Left cardiac atrium (tissue), 4 donors: ENCODE results near the gene MAMDC4. TPM values are rescaled to one million over a fixed set of nuclear protein-coding genes. Genes with fewer than 3 reads are reported as not detected.
"Not testable (repeated sequence)": the region's sequence is repeated elsewhere in the genome, so short reads cannot be mapped to it uniquely, and the experiment has no call there.

Experiments used
- ATAC-seq, 2 donors: fragments of 200-7000 bp; cut with Tn5 transposase; one replicate each; pipeline ENCODE4 v1.9.1; 2020; ENCODE audit warnings: mild to moderate bottlenecking in 2 of 2, moderate library complexity in 2 of 2
- DNase-seq: peaks from one replicate; pipeline ENCODE4 v3.0.0-alpha.2; 2020
- intact Hi-C, 2 donors: fragments of 100-400 bp; cut with DNase I; formaldehyde crosslinking; loops; one replicate each; pipeline versions ENCODE4 v1.14.1 to v1.15.1; 2022 to 2023
- long read RNA-seq: library from polyadenylated mRNA; unstranded; transcript quantifications from one replicate; pipeline ENCODE4 v2.0.0, GENCODE V29; 2021
- total RNA-seq, 2 donors: library from RNA; stranded (reverse); fragmentation: NEBNext Ultra II Directional; extraction: Animal tissue kit (Norgen Biotek cat#: 25700); gene quantifications; one replicate each; pipeline ENCODE4 v1.2.1, GENCODE V29; 2021
- donor health status: DM: no; HTN: yes; CAD: no.
- donor health status: DM: no; HTN: yes; CAD: no; lungs with severe emphysema.
- donor health status: DM: yes; HTN: yes; CAD: no.
- donor health status: Dilated cardiomyopathy.

Gene MAMDC4
- total RNA-seq: 1 to 10 TPM; 3.7 to 8.4 TPM
- long read RNA-seq, partial matches to known transcripts: 4 of 4 reads
- long read RNA-seq, other reads (novel, unspliced or antisense): 0 of 4 reads

DNA sequence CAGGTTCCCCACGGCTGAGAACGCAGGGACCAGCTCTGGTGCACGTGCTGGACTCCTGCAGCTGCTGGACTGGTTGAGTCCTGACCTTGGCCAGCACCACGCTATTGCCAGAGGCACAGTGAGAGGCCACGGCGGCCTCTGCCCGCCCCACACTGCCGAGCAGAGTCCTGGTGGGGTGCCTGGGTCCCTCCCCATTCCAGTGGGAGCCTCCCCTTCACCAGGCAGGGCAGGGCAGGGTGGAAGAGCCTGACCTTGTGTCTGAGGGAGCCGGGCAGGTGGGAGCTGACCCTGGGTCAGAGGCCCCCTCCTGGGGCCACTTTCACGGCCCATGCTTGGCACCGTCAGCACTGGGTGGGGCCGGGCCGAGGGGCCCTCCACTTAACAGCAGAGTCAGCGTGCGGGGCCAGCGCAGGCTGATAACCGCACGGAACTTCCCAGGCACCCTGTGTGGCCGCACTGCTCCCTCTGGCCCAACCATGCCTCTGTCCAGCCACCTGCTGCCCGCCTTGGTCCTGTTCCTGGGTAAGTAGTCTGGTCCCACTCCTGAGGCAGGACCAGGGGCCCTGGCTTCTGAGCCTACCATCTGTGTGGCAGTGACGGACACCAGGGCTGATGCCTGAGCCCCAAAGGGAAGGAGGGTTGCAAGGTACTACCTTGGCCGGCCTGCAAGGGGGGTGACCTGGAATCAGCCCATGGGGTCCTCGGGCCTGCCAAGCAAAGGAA, at the start of gene MAMDC4:
Gene MAMDC4 (plus strand): TSS at position 406 of the 723 bp plus-strand sequence. CDS start 71 bp downstream, at position 477.
- ATAC-seq (no peak), DNase-seq (peak; percentile 26)
- intact Hi-C loops: no loop called here

- DNase-seq, intact Hi-C loops, ATAC-seq: not testable (repeated sequence)
These were observed 49.1 kb upstream of the MAMDC4 start for GRCh38 chr9:136803009-136803550.

GRCh38 chr9:136803551-136804508, 48.3 kb upstream of the MAMDC4 start:
- intact Hi-C loops: no loop called here
- no peak for DNase-seq
- no peak for ATAC-seq

DNA sequence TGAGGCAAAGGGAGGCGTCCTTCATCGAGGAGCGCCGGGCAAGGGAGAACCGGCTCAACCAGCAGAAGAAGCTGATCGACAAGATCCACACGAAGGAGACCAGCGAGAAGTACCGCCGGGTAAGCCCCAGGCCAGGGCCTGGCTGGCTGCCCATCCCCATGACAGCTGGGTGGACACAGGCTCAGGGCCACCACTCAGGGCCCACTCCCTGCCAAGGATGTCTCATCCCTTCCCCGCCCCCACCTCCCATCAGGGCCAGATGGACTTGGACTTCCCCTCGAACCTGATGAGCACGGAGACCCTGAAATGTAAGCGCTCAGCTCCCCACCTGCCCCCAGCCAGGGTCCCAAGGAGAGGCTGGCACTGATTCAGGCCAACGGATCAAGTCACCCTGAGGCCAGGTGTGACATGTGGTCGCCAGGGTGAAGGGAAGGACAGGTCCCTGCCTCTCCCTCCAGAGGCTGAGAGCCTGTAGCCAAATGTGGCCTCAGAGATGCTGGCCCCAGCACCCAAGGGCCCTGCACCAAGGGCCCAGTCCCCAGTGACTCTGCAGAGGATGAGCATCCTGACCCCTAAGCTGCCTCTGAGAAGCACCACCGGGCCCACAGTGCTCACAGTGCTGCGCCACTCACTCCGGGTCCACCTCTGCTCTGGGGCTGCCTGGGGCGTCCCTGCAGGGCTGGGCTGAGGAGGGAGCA, 47.5 kb upstream of the MAMDC4 start:
- DNase-seq: no peak
- intact Hi-C loops: no loop called here

GRCh38 chr9:136805207-136805740, 46.9 kb upstream of the MAMDC4 start:
- no peak for ATAC-seq
- intact Hi-C loops: no loop called here
- DNase-seq: no peak

More for the DNA sequence above, 47.5 kb upstream of the MAMDC4 start:
- no peak for ATAC-seq

GRCh38 chr9:136806067-136806466, 46.1 kb upstream of the MAMDC4 start:
- intact Hi-C loops: no loop called here
- no peak for ATAC-seq
- no peak for DNase-seq

GRCh38 chr9:136806631-136807201, 45.4 kb upstream of the MAMDC4 start:
- intact Hi-C loops: no loop called here
- DNase-seq (peak; percentile 20), ATAC-seq (peak in 1 of 2 donors; percentile 2)

DNA sequence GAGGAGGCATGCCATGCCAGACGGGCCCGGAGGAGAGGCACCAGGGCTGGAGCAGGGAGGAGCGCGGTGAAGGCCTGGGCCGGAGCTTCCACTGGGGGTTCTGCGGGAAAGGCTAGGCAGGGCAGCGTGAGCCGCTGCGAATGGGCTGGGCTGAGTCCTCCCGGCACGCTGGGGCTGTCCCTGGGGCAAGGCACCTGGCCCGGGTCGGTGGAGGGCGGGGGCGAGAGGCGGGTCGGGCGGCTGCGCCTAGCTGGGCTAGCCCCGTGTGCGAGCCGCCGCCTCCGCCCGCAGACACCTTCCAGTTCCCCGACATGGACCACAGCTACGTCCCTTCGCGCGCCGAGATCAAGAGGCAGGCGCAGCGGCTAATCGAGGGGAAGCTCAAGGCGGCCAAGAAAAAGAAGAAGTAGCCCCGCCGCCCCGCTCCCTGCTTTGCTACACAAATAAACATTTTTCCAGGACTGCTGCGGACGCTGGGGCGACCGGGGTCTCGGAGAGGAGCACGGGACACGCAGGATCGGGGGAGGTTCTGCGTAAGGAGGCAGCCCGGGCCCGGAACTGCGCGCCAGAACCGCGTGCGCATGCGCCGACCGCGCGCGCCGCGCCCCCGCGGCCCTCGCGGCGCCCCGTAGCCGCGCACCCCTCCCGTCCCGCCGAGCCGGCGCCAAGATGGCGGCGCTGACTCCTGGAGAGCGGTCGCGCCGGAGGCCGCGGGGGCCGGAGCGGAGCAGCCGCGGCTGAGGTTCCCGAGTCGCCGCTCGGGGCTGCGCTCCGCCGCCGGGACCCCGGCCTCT, 44.7 kb upstream of the MAMDC4 start, which contains the start of gene RABL6:
Gene RABL6 (plus strand): TSS at position 668 of the 794 bp plus-strand sequence. CDS start 249 bp downstream, outside the sequence.
- DNase-seq: peak; percentile 85
- intact Hi-C loops: no loop called here

GRCh38 chr9:136808075-136808805, 43.9 kb upstream of the MAMDC4 start:
- no peak for DNase-seq
- intact Hi-C loops: no loop called here

More for the DNA sequence above, 44.7 kb upstream of the MAMDC4 start, which contains the start of gene RABL6:
- ATAC-seq: peak; percentile 92 to 95

GRCh38 chr9:136808806-136809158, 43.4 kb upstream of the MAMDC4 start:
- no peak for ATAC-seq
- intact Hi-C loops: no loop called here
- no peak for DNase-seq

More at GRCh38 chr9:136808075-136808805, 43.9 kb upstream of the MAMDC4 start:
- peak; percentile 17 to 23 for ATAC-seq

- ATAC-seq (no peak), DNase-seq (no peak)
- intact Hi-C loops: no loop called here
These were observed 37.3 kb upstream of the MAMDC4 start for GRCh38 chr9:136814725-136815421.

GRCh38 chr9:136815422-136815782, 36.7 kb upstream of the MAMDC4 start:
- DNase-seq: no peak
- ATAC-seq: no peak
- intact Hi-C loops: no loop called here

- DNase-seq (no peak), ATAC-seq (peak; percentile 82 to 87)
- intact Hi-C loops: no loop called here
These were observed 30.9 kb upstream of the MAMDC4 start for GRCh38 chr9:136820971-136821825.

DNA sequence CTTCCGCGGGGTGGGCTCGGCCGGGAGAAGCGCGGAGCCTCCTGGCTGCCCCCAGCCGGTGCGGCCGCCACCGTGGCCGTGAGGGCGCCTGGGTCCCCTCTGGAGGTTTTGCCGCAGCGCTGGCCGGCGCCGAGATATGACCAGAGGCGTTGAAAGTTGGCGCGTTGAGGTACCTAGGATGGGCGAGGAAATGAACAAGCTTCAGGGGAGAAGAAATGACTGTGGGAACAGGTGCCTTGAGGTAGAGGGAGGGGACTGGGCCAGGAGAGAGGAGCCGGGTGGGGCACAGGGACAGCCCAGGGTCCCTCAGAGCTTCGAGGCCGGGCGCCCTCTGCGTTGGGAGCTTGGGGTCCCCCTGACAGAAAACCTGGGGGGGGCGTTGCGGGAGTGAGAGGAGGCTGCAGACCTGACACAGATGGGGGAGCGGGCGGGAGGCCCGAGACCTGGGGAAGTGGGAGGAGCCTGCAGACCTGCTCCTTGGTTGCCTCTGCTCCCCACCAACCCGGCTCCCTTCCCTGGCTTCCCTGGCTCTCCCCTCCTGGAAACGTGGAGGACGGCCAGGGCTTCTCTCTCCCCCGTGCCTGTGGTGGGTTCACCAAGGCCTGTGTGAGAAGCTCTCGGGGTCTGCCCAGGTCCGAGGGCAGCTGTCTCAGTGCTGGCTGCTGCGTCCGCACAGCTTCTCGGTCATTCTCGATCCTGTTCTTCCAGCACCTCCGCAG, 30.2 kb upstream of the MAMDC4 start:
- intact Hi-C loops: no loop called here
- DNase-seq: no peak
- no peak for ATAC-seq
